Measurements from ENCODE around the gene FOSB.

GRCh38 chr19:45442778-45443461, 24.9 kb upstream of the FOSB start:
- no peak for TF ChIP-seq ZBTB33 (IDR thresholded peaks at IDR 0.05)
- TF ChIP-seq CTCF (IDR thresholded peaks at IDR 0.05; ENCODE audit: low read depth, low read length, missing input control) = no peak
- TF ChIP-seq SP1 (IDR thresholded peaks at IDR 0.05) = no peak
- no peak for TF ChIP-seq MAX (IDR thresholded peaks at IDR 0.05)
- TF ChIP-seq TAF1 (conservative IDR thresholded peaks at IDR 0.05) = no peak
- TF ChIP-seq RAD21 (IDR thresholded peaks at IDR 0.05) = no peak
- no peak for TF ChIP-seq REST (IDR thresholded peaks at IDR 0.05)
- TF ChIP-seq GABPA (IDR thresholded peaks at IDR 0.05 in 1 of 2, conservative IDR thresholded peaks at IDR 0.05 in 1 of 2) = no peak
- TF ChIP-seq RXRA (IDR thresholded peaks at IDR 0.05) = no peak
- no peak for TF ChIP-seq EGR1 (IDR thresholded peaks at IDR 0.05; ENCODE audit: low read depth in 2 of 2)
- TF ChIP-seq JUND (IDR thresholded peaks at IDR 0.05) = no peak

Data from liver (tissue), 3 donors.